Measurements from ENCODE around the gene LDLRAD4. TPM values are rescaled to one million over a fixed set of nuclear protein-coding genes. Genes with fewer than 3 reads are reported as not detected.
"Not testable (repeated sequence)": the region's sequence is repeated elsewhere in the genome, so short reads cannot be mapped to it uniquely, and the experiment has no call there.

LDLRAD4 gene
- total RNA-seq, 2 donors from 2014 or later: 33.1 to 41.2 TPM

DNA sequence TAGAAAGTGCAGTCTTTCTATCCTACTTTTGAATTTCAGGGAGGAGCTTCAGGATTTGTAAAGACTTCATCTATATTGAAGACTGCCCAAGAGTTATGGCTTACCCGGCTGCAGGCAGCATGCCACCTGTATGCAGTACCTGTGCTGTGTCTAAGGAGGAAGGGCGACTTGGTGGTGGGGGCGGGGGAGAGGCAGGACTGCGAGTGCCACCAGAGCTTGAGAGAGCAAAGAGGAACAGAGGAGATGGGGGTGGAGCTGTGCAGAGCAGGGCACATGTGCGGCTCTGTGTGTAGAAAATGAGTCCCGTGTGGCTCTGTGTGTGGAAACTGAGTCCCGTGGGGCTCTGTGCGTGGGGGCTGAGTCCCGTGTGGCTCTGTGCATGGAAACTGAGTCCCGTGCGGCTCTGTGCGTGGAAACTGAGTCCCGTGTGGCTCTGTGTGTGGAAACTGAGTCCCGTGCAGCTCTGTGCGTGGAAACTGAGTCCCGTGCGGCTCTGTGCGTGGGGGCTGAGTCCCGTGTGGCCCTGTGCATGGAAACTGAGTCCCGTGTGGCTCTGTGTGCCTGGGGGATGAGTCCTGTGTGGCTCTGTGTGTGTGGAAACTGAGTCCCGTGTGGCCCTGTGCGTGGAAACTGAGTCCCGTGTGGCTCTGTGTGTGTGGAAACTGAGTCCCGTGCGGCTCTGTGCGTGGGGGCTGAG is 43.2 kb downstream of the LDLRAD4 start:
- no peaks in the 10 kb centered on the region for H3K9me3 ChIP-seq
- H3K4me3 ChIP-seq: no peak overlapping the region
- no peaks in the 10 kb centered on the region for H3K36me3 ChIP-seq
- no peak overlapping the region for H3K27ac ChIP-seq
- H3K4me1 ChIP-seq: peaks cover 0 to 78% of the 10 kb centered on the region in 2 donors
- TF ChIP-seq, protein P1, sequence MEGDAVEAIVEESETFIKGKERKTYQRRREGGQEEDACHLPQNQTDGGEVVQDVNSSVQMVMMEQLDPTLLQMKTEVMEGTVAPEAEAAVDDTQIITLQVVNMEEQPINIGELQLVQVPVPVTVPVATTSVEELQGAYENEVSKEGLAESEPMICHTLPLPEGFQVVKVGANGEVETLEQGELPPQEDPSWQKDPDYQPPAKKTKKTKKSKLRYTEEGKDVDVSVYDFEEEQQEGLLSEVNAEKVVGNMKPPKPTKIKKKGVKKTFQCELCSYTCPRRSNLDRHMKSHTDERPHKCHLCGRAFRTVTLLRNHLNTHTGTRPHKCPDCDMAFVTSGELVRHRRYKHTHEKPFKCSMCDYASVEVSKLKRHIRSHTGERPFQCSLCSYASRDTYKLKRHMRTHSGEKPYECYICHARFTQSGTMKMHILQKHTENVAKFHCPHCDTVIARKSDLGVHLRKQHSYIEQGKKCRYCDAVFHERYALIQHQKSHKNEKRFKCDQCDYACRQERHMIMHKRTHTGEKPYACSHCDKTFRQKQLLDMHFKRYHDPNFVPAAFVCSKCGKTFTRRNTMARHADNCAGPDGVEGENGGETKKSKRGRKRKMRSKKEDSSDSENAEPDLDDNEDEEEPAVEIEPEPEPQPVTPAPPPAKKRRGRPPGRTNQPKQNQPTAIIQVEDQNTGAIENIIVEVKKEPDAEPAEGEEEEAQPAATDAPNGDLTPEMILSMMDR (IDR thresholded peaks at IDR 0.05): no peak
- DNase-seq (ENCODE audit: low spot score): no peak
- no peaks in the 10 kb centered on the region for H3K27me3 ChIP-seq

DNA sequence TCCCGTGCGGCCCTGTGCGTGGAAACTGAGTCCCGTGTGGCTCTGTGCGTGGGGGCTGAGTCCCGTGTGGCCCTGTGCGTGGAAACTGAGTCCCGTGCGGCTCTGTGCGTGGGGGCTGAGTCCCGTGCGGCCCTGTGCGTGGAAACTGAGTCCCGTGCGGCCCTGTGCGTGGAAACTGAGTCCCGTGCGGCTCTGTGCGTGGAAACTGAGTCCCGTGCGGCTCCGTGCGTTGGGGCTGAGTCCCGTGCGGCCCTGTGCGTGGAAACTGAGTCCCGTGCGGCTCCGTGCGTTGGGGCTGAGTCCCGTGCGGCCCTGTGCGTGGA is 43.8 kb downstream of the LDLRAD4 start:
- H3K9me3 ChIP-seq; DNase-seq (ENCODE audit: low spot score); H3K36me3 ChIP-seq; H3K27me3 ChIP-seq; H3K27ac ChIP-seq; H3K4me3 ChIP-seq: not testable (repeated sequence)
- peaks cover 0 to 83% of the 10 kb centered on the region in 2 donors for H3K4me1 ChIP-seq

DNA sequence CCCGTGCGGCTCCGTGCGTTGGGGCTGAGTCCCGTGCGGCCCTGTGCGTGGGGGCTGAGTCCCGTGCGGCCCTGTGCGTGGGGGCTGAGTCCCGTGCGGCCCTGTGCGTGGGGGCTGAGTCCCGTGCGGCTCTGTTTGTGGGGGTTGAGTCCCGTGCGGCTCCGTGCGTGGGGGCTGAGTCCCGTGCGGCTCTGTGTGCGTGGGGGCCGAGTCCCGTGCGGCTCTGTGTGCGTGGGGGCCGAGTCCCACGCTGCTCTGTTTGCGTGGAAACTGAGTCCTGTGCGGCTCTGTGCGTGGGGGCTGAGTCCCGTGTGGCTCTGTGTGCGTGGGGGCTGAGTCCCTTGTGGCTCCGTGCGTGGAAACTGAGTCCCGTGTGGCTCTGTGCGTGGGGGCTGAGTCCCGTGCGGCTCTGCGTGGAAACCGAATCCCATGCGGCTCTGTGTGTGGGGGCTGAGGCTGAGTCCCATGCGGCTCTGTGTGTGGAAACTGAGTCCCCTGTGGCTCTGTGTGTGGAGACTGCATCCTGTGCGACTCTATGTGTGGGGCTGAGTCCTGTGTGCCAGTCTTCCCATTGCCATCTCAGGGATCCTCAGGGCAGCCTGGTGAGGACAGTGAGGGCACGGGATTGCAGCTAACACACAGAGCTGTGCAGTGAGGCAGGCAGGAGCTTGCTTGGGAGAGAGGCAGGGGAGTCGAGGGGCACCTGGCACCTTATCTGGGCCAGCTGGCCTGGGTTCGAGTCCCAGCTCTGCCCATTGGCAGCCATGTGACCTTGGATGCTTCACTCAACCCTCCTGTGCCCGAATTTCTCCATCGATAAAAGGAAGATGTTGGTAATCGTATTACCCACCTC is 44.5 kb downstream of the LDLRAD4 start:
- Histone ChIP-seq H3K27ac (no peak overlapping the region), H3K27me3 (no peaks in the 10 kb centered on the region), H3K9me3 (no peaks in the 10 kb centered on the region), H3K36me3 (no peaks in the 10 kb centered on the region), H3K4me3 (no peak overlapping the region), H3K4me1 (peaks cover 0 to 90% of the 10 kb centered on the region in 2 donors)
- TF ChIP-seq, protein P1 (IDR thresholded peaks at IDR 0.05): no peak
- DNase-seq (ENCODE audit: low spot score): no peak

DNA sequence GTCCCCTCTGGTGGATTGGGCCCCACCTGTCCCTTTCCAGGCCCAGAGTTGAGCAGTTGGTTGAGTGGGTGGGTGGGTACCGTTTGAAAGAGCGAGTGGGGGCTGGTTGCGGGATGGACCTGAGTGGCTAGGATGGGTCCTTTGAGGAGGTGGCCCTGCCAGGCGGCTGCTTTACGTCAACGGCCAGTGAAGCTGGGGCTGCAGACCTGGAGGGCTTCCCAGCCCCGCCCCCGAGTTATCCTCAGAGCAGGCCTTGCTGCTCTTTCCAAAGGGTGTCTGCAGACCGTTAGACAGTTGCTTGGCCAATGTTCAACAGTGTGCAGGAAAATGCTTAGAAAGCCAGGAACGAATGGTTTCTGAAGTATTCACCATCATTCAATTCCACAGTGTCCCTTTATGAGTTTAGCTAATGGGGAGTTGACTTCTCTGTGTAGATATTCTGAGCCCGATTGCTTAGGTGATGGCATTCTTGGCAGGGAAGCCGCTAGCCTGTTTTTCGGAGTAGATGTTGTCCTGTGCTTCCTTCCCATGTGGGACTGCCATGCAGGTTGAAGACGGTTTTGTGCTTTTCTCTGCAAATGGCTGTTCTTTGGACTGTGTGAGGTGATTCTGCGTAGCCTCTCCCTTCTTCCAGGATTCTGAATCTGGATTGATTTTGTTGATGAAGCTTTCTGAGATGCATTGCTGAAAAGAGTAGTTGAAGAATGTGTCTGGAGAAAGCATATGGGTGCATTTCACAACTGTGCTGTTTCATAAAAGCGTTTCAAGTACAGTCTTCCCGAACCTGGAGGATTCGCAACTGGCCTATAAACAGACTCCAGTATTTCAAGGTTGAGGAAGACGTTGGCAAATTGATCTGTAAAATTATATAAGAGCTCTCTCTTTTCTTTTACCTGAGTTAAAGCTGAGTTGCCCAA is 45.8 kb downstream of the LDLRAD4 start:
- no peak overlapping the region for H3K27ac ChIP-seq
- H3K36me3 ChIP-seq: no peaks in the 10 kb centered on the region
- no peak overlapping the region for H3K4me3 ChIP-seq
- peak; percentile 58 for DNase-seq (ENCODE audit: low spot score)
- H3K4me1 ChIP-seq: peaks cover 0 to 94% of the 10 kb centered on the region in 2 donors
- TF ChIP-seq, protein P1 (IDR thresholded peaks at IDR 0.05): no peak
- no peaks in the 10 kb centered on the region for H3K9me3 ChIP-seq
- no peaks in the 10 kb centered on the region for H3K27me3 ChIP-seq

DNA sequence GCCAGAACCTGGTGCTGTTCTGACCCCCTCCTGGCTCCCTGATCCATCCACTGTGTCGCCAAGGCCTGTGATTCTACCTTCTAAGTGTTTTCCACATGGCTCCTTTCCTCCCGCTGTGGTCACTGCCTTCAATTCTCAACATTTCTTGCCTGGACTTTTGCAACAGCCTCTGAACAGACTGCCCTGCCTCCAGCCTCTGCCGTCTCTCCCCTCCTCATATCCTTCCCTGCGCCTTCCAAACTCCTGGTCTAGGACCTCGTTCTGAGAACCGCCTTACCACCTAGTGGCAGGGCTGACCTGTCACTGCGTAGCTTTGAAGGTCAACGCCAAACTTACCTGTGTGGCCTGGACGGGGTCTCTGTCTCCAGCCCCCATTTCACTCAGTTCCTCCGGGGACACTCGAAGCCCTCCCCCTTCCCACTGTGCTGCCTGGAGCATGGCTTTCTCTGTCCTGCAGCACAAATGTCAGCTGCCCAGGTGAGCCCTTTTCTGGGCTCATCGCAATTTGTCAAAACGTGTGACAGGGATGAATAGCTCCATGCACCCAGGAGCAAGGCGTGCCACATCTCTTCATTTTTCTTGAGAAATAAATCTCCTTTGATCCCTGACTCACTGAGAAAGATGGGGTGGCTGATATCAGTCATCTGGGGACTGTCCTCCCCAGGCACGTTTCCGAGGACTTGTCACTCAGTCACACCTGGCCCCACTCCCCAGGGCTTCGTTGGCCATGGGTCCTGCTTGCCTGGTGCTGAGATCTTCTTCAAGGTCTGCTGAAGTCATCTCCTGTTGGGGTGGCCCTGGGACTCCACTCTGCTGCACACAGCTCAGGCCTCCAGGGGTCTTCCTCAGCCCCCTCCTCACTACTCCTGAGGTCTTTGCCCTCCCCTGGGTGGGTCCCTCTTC is 46.7 kb downstream of the LDLRAD4 start:
- Histone ChIP-seq H3K27ac (peak overlapping the region in 1 of 2 donors; percentile 70), H3K4me1 (peaks cover 0 to 94% of the 10 kb centered on the region in 2 donors), H3K4me3 (no peak overlapping the region), H3K27me3 (no peaks in the 10 kb centered on the region), H3K9me3 (no peaks in the 10 kb centered on the region), H3K36me3 (no peaks in the 10 kb centered on the region)
- TF ChIP-seq, protein P1 (IDR thresholded peaks at IDR 0.05): no peak
- DNase-seq (ENCODE audit: low spot score): peak; percentile 56
